Right ventricle myocardium inferior (tissue), 1 donor: ENCODE measurements around the gene CYFIP2. TPM values are rescaled to one million over a fixed set of nuclear protein-coding genes. Genes with fewer than 3 reads are reported as not detected.
"Not testable (repeated sequence)": the region's sequence is repeated elsewhere in the genome, so short reads cannot be mapped to it uniquely, and the experiment has no call there.

Experiments
- ATAC-seq: fragments of 200-7000 bp; cut with Tn5 transposase; one replicate; pipeline ENCODE4 v1.9.1; 2020; ENCODE audit warnings: mild to moderate bottlenecking, moderate library complexity
- DNase-seq: peaks from one replicate; pipeline ENCODE4 v3.0.0; 2021; ENCODE audit errors: missing footprints
- intact Hi-C: fragments of 100-400 bp; cut with DNase I; formaldehyde crosslinking; loops from one replicate; pipeline ENCODE4 v1.11.0; 2022
- long read RNA-seq: library from polyadenylated mRNA; unstranded; transcript quantifications from one replicate; pipeline ENCODE4 v2.0.0, GENCODE V29; 2021
- total RNA-seq: library from RNA; stranded (reverse); fragmentation: NEBNext Ultra II Directional; extraction: Animal tissue kit (Norgen Biotek cat#: 25700); gene quantifications from one replicate; pipeline ENCODE4 v1.2.1, GENCODE V29; 2021
- donor health status: DM: no; HTN: yes; CAD: no; lungs with severe emphysema.

Gene CYFIP2
- 29.6 TPM for total RNA-seq
- long read RNA-seq, full-length matches to known transcripts: 5 of 21 reads
- long read RNA-seq, partial matches to known transcripts: 11 of 21 reads
- long read RNA-seq, other reads (novel, unspliced or antisense): 5 of 21 reads

GRCh38 chr5:157265714-157266285, at the start of gene CYFIP2:
CYFIP2 (plus strand) TSS chr5:157266123; CDS start chr5:157285362, 19,239 bp downstream.
- ATAC-seq (peak; percentile 86), DNase-seq (peak; percentile 82)
- intact Hi-C loops: loop anchor here (2.0 to 5.0 kb wide), 2 partner anchors 19 to 42 kb away; no protein-coding TSS in a partner anchor

GRCh38 chr5:157216391-157217142, 49.4 kb upstream of the CYFIP2 start:
- intact Hi-C loops: no loop called here
- no peak for ATAC-seq
- DNase-seq: no peak

- DNase-seq (no peak), ATAC-seq (no peak)
- intact Hi-C loops: no loop called here
Measured at GRCh38 chr5:157217289-157218024, 48.5 kb upstream of the CYFIP2 start.

DNA sequence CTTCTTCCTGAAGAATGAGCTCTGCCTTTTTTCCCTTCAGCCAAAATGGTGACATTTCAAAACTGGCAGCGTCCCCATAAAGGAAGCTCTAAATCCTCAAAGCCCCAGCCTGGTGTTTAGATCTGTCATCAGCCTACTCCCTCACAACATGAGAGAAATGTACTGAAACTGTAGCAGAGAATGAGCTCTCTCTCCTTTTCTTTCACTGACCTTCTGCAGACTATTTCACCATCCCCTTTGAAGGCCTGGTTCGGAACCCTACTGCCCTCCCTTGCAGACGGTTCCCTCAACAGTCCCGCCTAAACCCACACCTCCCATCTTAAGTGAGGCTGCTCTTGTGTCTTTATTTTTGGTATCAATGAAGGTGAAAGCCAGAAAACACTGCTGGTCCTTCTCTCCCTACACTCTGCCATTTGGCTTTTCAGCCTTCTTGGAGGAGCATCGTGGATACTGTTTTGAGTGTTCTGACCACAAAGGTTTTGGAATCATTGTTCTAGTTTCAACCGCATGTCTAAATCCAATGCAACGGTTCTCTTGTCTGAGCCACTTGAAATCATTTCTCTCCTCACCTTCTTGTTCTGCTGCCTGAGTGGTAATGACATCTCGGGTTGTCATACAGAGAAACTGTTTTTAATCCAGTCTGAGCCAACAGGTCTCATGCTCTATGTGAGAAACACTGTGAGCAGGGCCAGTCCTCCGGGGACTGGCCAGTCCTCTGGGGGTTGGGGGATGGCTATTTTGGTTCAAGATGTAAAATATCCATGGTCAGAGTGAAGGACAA, 46.2 kb upstream of the CYFIP2 start:
- DNase-seq (no peak), ATAC-seq (peak; percentile 67)
- intact Hi-C loops: no loop called here

- no peak for DNase-seq
- intact Hi-C loops: no loop called here
- ATAC-seq: no peak
Measured at GRCh38 chr5:157221959-157222358, 44.0 kb upstream of the CYFIP2 start.

DNA sequence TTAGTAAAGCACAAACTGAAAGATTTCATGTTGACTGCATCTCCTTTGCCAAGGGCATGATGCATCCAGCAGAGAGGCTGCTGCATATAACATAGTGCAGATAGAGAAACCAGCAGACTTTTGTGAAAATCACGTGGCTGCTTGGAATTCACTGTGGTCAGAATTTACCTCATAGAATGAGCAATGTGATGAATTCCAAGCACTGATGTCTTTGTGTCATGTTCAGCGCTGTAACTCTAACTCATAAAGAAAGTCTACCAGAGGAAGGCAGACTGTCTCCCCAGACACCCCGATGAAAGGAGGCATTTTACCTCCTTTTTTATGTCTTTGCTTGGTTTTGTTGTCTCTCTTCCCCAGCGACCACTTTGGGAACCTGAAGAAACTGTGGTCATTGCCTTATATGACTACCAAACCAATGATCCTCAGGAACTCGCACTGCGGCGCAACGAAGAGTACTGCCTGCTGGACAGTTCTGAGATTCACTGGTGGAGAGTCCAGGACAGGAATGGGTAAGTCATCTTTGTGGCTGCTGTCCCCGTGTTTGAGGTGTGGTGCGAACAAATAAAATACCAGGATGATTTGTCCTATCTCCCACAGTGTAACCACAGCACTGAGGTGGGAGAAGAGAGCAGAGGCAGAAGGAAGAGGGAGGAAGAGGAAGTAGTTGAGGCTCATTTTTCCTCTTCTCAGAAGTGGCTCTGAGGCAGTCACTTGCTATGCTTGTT, 43.3 kb upstream of the CYFIP2 start:
- no peak for ATAC-seq
- intact Hi-C loops: no loop called here
- no peak for DNase-seq

DNA sequence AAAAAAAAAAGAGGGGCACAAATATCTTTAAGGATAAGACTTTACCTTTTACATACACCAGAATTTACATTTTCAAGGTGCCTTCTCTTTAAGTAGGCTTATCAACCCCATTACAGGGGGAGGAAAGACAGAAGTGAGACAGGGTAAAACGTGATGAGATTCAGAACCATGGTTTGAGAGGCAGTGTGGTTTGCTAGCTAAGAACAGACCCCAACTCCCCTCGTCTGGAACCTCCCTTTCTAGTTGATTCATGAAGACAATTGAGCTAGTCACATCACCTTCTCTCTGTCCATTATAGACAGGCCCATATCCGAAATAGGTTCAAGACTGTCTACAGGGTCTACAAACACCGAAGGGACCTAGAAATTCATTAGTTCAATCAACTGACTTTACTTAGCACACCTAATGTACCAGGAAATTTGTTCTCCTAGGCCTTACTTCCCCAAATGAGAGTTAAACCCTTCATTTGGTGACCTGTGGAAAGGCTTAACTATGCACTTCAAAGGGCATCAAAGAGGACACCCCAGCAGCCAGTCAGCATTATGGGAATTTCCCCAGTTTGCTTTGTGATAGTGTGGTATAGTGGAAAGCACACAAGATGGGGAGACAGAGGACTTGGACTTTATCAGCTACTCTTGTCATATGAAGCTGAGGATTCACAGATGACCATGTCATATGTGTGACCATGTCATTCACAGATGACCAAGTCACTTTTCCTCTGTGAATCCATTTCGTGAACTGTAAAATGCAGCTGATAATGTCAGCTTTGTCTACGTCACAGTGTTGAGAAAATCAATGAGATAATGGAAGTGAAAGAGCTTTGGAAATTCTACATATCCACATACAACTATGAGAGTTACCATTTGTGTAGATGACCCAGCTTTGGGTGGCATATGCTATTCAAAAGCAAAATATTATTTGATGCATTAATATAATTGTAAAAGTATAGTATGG, 40.2 kb upstream of the CYFIP2 start:
- DNase-seq (no peak), ATAC-seq (no peak)
- intact Hi-C loops: no loop called here

DNA sequence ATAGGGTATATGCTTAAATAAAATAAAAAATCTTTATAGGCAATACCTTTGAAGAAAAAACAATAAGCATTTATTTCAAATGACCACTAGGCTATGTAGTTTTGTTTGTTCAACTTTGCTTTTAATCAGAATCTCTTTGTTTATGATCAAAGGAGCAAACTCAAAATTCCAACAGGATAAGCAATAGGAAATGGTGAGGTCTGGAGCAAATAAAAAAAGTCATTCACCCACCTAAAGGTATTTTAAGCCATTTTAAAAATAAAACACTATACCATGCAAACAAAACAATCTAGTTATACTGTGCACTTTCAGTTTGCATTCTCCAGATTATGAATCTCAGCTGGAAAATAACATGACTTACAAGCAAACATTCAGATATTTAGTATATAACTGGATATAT, 35.3 kb upstream of the CYFIP2 start:
- ATAC-seq: no peak
- DNase-seq: no peak
- intact Hi-C loops: no loop called here

GRCh38 chr5:157232706-157233105, 33.2 kb upstream of the CYFIP2 start:
- intact Hi-C loops: no loop called here
- DNase-seq: no peak
- no peak for ATAC-seq

GRCh38 chr5:157233515-157233914, 32.4 kb upstream of the CYFIP2 start:
- DNase-seq (no peak), ATAC-seq (no peak)
- intact Hi-C loops: no loop called here

DNA sequence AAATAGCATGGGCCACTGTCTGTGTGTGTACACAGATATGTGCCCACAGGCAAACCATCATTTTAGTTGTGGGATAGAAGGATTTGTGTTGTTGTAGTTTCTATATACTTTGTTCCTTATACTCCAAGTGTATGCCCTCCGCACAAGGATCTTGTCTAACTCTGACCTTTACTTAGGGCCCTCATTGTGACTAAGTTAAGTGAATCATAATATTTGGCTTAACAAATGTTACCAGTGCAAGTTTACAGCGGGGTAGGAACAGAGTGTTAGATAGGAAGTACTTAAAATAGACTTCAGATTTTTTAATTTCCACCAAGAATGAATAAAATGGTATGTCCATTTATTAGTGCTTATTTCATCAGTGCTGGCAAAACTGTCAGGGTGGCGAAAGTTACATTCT, 29.5 kb upstream of the CYFIP2 start:
- ATAC-seq (no peak), DNase-seq (no peak)
- intact Hi-C loops: no loop called here

DNA sequence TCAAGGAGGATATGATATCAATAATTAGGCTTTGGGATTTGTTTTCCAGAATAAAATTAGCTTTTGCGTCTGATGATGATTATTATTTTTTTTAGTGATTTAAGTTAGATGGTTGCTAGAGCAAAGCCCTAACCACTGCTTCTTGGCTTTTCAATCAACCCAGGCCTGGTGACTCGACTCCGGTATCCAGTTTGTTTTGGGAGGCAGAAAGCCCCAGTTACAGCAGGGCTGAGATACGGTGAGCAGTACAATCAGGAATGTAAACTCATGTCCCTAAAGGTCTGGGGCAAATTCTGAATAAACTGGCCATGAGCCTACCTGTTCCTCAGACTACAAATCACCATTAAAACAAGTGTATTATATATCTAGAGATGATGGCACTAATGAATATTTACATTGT, 24.4 kb upstream of the CYFIP2 start:
- intact Hi-C loops: no loop called here
- DNase-seq: no peak
- ATAC-seq: no peak

DNA sequence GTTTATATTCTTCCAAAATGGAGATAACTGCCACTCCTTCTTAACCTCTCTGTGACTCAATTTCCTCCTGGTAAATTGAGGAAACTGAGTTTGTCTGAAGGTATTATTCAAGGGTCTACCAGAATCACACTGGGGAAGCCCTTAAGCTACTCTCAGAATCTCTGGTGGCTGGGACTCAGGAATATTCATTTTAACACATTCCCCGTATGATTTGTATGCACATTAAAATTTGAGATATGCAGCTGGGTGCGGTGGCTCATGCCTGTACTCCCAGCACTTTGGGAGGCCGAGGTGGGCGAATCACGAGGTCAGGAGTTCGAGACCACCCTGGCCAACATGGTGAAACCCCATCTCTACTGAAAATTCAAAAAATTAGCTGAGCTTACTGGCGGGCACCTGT, 21.2 kb upstream of the CYFIP2 start:
- ATAC-seq, intact Hi-C loops, DNase-seq: not testable (repeated sequence)

DNA sequence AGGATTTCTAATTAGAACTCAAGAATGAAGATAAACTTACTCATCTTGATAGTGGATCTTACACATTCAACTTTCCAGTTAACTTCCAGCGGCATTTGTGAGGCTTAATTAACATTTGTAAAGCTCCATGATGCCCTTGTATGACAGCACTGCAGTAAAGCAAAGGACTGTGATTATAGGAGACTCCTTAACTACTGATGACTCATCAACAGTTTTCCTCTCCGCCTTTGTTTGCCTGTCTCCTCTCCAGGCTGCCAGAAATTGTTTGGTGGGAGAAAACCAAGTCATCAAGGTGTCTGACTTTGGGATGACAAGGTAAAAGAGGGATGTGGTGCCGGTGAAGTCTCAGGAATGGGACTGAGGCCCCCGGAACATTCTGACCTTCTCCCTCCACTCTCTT, 20.4 kb upstream of the CYFIP2 start:
- intact Hi-C loops: no loop called here
- DNase-seq: no peak
- ATAC-seq: no peak

DNA sequence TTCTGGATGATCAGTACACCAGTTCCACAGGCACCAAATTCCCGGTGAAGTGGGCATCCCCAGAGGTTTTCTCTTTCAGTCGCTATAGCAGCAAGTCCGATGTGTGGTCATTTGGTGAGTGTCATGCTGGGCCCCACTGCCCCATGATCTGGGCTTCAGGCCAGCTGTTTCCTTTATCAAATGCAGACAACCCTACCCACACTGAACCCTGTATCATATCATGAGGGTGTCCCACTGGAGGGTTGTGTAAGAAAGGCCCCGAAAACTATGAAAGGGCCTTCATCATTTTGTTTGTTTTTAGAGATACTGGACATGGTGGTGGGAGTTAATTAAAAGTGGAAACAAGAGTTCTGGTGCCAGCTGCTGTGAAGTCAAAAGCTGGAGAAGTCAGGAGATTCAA, 20.0 kb upstream of the CYFIP2 start:
- intact Hi-C loops: no loop called here
- ATAC-seq: no peak

DNA sequence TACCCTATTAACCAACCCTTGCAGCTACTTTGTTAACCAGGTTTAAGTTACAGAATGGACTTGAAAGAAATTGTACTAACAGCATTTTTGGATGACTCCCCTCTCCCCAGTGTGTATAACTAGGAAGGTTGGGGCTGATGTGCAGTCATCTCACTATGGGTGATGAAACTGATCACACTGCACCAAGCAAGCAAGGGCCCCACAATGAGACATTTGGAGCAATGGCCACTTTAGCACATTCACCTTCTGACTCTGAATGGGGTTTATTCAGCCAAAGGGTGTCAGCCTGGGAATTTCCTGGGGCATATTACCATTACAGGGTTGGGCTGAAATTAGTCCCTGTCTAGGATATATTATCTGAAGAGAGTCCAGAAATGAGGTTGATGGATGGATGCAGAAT, 18.7 kb upstream of the CYFIP2 start:
- intact Hi-C loops: no loop called here

More for the DNA sequence above, 20.0 kb upstream of the CYFIP2 start:
- no peak for DNase-seq

DNA sequence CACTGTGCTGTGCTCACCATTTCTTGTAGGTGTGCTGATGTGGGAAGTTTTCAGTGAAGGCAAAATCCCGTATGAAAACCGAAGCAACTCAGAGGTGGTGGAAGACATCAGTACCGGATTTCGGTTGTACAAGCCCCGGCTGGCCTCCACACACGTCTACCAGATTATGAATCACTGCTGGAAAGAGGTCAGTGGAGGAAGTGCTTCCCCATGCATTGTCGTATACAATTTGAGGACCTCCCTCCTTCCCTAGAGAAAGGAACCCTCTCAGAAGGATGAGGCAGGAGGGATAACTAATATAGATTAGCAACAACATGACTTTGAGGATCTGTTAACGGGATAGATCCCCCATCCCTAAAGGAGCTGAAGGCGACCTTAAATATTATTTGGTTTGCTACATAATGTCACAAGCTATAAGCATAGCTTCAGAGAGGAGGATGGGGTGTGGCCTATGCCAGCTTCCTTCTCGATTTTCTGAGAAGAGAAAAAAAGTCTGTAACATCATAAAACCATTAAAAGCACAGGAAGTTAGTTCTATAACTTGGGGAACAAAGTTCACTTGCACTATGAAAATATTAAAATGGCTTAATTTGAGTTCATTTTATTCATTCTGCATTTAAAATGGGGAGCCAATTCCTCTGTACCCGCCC, 17.0 kb upstream of the CYFIP2 start:
- ATAC-seq (no peak), DNase-seq (no peak)
- intact Hi-C loops: no loop called here

More for the DNA sequence above, 18.7 kb upstream of the CYFIP2 start:
- ATAC-seq (no peak), DNase-seq (no peak)
